Mucosa of descending colon (tissue), 3 donors: Measurements from ENCODE around the gene TRERF1. TPM values are rescaled to one million over a fixed set of nuclear protein-coding genes. Genes with fewer than 3 reads are reported as not detected.

ENCODE experiments used
- ATAC-seq: fragments of 200-7000 bp; cut with Tn5 transposase; one replicate; pipeline ENCODE4 v1.9.1; 2020; ENCODE audit warnings: mild to moderate bottlenecking, moderate library complexity
- DNase-seq, 3 donors: peaks; one replicate each; pipeline ENCODE4 v3.0.0-alpha.2; 2020
- H3K36me3 ChIP-seq: fragments of 200-600 bp; one replicate; pipeline ENCODE4 v1.8.0; 2021; ENCODE audit warnings: low read depth, mild to moderate bottlenecking
- H3K4me1 ChIP-seq: fragments of 200-600 bp; one replicate; pipeline ENCODE4 v1.8.0; 2021; ENCODE audit warnings: low read depth, mild to moderate bottlenecking
- H3K4me3 ChIP-seq: fragments of 200-600 bp; one replicate; pipeline ENCODE4 v1.8.0; 2021; ENCODE audit warnings: mild to moderate bottlenecking
- H3K9me3 ChIP-seq: fragments of 200-600 bp; one replicate; pipeline ENCODE4 v1.8.0; 2021; ENCODE audit warnings: mild to moderate bottlenecking
- intact Hi-C, 2 donors: fragments of 100-400 bp; cut with DNase I in 1 of 2; cut with micrococcal nuclease in 1 of 2; formaldehyde crosslinking; loops; one replicate each; pipeline versions ENCODE4 v1.11.0 to v1.11.1; 2022; cut with DNase I, micrococcal nuclease
- total RNA-seq, 3 donors: library from RNA; stranded (reverse); fragmentation: NEBNext Ultra II Directional in 2 of 3; extraction: Animal tissue kit (Norgen Biotek cat#: 25700) in 2 of 3; gene quantifications; one replicate each; pipeline versions ENCODE4 v1.2.1 to v1.2.4, GENCODE V29; 2021 to 2023
- TF ChIP-seq, protein P1 (sequence below): fragments of 200-600 bp; IDR thresholded peaks from one replicate; pipeline ENCODE4 v1.8.0; 2022; ENCODE audit warnings: antibody characterized with exemption, mild to moderate bottlenecking
- donor health status: DM: no; HTN: no; CAD: no; lungs with moderate emphysema.
- donor health status: DM: no; HTN: no; CAD: no.
- donor health status: DM: no; HTN: yes; CAD: no.

Gene TRERF1
- total RNA-seq, 3 donors from 2014 or later = 2.8 to 11.2 (median 3.8) TPM

DNA sequence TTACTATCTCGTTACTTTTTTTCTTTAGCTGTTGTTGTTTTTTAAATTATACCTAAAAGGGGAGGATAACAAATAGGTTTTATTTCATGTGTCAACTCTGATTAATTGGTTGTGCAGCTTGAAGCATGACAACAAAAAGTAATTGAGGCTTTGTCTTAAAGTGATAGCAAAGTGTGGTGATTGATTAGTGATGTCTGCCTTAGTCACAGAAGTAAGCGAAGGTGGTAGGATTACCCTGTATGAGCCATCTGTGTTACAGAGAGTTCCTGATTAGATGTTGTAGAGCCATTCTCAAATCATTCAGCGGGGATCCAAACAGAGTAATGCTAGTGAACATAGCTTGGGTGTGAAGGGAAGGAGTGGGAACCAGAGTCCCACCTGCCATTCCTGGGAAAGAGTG is 219.7 kb downstream of the TRERF1 start:
- H3K9me3 ChIP-seq = no peaks in the 10 kb centered on the region
- TF ChIP-seq, protein P1, sequence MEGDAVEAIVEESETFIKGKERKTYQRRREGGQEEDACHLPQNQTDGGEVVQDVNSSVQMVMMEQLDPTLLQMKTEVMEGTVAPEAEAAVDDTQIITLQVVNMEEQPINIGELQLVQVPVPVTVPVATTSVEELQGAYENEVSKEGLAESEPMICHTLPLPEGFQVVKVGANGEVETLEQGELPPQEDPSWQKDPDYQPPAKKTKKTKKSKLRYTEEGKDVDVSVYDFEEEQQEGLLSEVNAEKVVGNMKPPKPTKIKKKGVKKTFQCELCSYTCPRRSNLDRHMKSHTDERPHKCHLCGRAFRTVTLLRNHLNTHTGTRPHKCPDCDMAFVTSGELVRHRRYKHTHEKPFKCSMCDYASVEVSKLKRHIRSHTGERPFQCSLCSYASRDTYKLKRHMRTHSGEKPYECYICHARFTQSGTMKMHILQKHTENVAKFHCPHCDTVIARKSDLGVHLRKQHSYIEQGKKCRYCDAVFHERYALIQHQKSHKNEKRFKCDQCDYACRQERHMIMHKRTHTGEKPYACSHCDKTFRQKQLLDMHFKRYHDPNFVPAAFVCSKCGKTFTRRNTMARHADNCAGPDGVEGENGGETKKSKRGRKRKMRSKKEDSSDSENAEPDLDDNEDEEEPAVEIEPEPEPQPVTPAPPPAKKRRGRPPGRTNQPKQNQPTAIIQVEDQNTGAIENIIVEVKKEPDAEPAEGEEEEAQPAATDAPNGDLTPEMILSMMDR = no peak
- H3K4me1 ChIP-seq = peaks cover 4% of the 10 kb centered on the region
- intact Hi-C loops = no loop called here
- DNase-seq = no peak
- H3K36me3 ChIP-seq = peaks cover 4% of the 10 kb centered on the region
- no peak overlapping the region for H3K4me3 ChIP-seq
- no peak for ATAC-seq

DNA sequence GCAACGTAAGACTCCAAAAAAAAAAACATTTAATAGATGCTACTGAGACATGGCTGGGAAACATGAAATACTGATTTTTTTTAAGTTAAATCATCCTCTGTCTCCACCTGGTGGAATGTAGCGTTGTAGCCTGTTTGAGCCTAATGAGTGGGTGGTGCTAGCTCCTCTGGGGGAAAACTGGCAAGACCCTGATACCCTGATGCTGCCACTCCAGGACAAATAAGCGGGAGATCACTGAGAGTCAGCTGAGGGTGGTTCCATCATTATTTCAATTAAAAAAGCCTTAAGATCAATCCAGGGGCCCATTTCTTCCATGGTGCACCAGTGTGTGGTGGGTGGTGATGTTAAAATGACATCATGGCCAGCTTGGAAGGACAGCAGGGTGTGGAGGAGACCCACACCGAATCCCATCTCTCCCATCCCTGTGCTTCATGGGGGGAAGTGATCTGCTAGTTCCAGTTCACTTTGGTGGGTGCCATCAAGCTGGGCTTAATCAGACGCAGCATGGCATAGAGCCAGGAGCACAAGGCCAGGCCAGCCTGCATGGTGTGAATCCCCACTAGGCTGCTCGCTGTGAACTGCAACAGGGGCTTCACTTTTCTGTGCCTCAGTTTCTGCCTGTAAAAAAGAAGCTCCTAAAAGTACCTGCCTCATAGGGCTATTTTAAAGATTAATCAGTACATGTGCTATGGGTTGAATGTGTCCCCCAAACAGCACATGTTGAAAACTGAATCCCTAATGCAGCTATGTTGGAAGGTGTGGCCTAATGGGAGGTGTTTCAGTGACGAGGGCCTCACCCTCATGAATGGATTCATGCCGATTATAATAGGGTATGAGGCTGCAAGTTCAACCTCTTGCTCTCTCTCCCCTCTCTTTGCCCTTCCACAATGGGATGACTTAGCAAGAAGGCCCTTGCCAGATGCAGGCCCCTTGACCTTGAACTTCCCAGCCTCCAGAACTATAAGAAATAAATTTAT is 221.1 kb downstream of the TRERF1 start:
- Histone ChIP-seq H3K4me1 (peaks cover 16% of the 10 kb centered on the region), H3K36me3 (peaks cover 4% of the 10 kb centered on the region), H3K4me3 (no peak overlapping the region), H3K9me3 (no peaks in the 10 kb centered on the region)
- TF ChIP-seq, protein P1 = no peak
- intact Hi-C loops = no loop called here
- ATAC-seq = no peak
- no peak for DNase-seq

DNA sequence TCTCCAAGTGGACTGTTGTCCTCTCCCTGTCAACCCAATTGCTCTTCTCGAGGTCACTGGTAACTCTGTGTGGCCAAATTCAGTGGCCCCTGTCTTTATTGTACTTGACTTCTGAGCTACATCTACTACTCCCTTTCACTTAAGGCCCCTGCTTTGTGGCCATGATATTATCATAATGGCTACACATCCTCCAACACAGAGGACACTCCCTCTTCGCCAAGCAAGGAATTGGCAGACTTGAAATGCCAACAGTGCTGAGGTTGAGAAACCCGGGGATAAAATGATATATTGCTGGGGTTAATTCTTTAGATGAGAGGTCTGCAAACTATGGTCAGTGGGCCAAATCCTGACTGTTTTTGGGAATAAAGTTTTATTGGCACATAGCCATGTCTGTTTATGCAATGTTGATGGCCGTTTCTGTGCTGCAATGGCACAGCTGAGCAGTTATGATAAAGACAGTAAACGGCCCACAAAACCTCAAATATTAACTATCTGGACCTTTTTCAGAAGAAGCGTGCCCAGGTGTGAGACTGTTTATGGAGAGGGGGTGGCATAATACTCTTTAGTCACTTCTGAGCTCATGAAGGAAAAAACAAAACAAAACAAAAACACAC is 222.1 kb downstream of the TRERF1 start:
- Histone ChIP-seq H3K4me1 (peaks cover 16% of the 10 kb centered on the region), H3K9me3 (no peaks in the 10 kb centered on the region), H3K4me3 (no peak overlapping the region), H3K36me3 (peaks cover 4% of the 10 kb centered on the region)
- ATAC-seq = no peak
- intact Hi-C loops = no loop called here
- no peak for DNase-seq
- TF ChIP-seq, protein P1 = no peak

DNA sequence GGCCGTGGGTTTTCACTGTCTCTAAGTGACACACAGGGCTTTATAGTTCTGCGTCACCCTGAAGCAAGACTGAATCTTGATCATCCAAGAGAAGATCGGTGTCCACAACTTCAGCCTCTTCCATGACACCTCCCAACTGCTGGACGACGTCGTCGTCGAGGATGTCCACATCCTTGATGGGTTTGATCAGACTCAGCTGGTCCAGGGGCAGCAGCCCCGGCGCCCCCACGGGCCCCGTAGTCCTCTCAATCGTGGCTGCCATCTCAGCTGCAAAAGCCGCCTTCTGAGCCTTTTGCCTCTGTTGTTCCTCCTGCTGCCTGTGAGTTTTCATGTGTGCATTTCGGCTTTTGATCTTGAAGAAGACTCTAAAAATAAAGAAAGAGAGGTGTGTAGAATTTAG is 223.4 kb downstream of the TRERF1 start:
- Histone ChIP-seq H3K9me3 (no peaks in the 10 kb centered on the region), H3K4me3 (no peak overlapping the region), H3K36me3 (peaks cover 4% of the 10 kb centered on the region), H3K4me1 (peaks cover 16% of the 10 kb centered on the region)
- no peak for DNase-seq
- ATAC-seq = no peak
- TF ChIP-seq, protein P1 = no peak
- intact Hi-C loops = no loop called here

DNA sequence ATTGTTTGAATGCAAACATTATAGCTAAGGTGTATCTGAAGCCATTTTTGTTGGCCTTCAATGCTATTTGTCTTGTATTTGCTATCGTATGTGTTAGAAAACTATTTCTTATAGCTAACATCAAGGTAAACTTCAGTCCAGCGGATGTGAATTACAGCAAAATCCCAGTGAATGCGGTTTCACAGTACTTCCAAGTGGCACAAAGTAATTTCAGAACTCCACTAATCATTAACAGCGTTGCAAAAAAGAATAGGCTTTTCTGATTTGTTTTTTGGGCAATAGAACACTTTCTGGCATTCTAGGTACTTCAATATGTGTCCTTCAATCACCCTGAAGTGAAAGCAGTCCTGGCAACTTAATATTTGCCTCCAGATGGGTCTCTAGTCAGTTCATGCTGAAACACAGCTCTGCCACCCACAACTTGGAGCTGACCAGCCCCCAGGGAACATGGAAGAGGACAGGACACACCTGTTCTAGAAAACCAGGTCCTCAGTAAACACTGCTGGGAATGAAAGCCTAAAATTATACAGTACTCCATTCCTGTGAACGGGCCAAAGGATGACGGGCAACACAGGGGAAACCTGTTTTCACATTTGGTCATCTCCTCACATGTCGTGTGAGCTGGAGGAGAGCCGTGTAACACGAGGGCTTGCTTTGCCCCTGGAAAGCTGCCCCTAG is 224.4 kb downstream of the TRERF1 start:
- TF ChIP-seq, protein P1 = no peak
- DNase-seq (no peak), ATAC-seq (peak; percentile 2)
- Histone ChIP-seq H3K36me3 (peaks cover under 1% of the 10 kb centered on the region), H3K9me3 (no peaks in the 10 kb centered on the region), H3K4me1 (peaks cover 16% of the 10 kb centered on the region), H3K4me3 (no peak overlapping the region)
- intact Hi-C loops = no loop called here
